Measurements from ENCODE around the gene ARAF. TPM values are rescaled to one million over a fixed set of nuclear protein-coding genes. Genes with fewer than 3 reads are reported as not detected.
A peak's percentile ranks its signal among the peaks of the same experiment; 100 is the strongest.

The ARAF gene
- total RNA-seq, 1 experiment from 2014 or later: 31.1 TPM

GRCh38 chrX:47514533-47515235, 46.3 kb upstream of the ARAF start:
- CTCF ChIA-PET: no interaction called here

GRCh38 chrX:47515941-47516665, 44.9 kb upstream of the ARAF start:
- TF ChIP-seq EZH2 (IDR thresholded peaks at IDR 0.05; ENCODE audit: low read depth): no peak
- no peak for TF ChIP-seq CTCF (conservative IDR thresholded peaks at IDR 0.05)
- Histone ChIP-seq H3K4me1 (replicated peaks; ENCODE audit: insufficient read depth) (peaks cover 6% of the 10 kb centered on the region), H3K27ac (peak overlapping the region; percentile 83), H4K20me1 (ENCODE audit: insufficient read depth) (no peaks in the 10 kb centered on the region), H2AFZ (no peak overlapping the region), H3K36me3 (ENCODE audit: low read depth) (no peaks in the 10 kb centered on the region), H3K9me2 (ENCODE audit: insufficient read depth) (no peaks in the 10 kb centered on the region), H3K4me3 (no peak overlapping the region), H3K79me2 (ENCODE audit: low read depth) (no peaks in the 10 kb centered on the region), H3K4me2 (no peak overlapping the region), H3K27me3 (ENCODE audit: insufficient read depth, low read depth) (no peaks in the 10 kb centered on the region), H3F3A (ENCODE audit: insufficient read depth, low read depth) (no peaks in the 10 kb centered on the region), H3K9me3 (ENCODE audit: insufficient read depth, low read depth) (no peaks in the 10 kb centered on the region)
- no peak for DNase-seq
- ChIA-PET CTCF (no interaction called here), POLR2A (ENCODE audit: unreplicated experiment) (no interaction called here)
- intact Hi-C loops (cut with micrococcal nuclease; ENCODE audit: unreplicated experiment): no loop called here
- no TSS peak for BruUV-seq (replicated peaks)

More at GRCh38 chrX:47514533-47515235, 46.3 kb upstream of the ARAF start:
- Histone ChIP-seq H4K20me1 (ENCODE audit: insufficient read depth) (no peaks in the 10 kb centered on the region), H3K9me3 (ENCODE audit: insufficient read depth, low read depth) (no peaks in the 10 kb centered on the region), H3K4me1 (replicated peaks; ENCODE audit: insufficient read depth) (peaks cover 6% of the 10 kb centered on the region), H3K9me2 (ENCODE audit: insufficient read depth) (no peaks in the 10 kb centered on the region), H3K27ac (peak overlapping the region; percentile 83), H2AFZ (no peak overlapping the region), H3K36me3 (ENCODE audit: low read depth) (no peaks in the 10 kb centered on the region), H3K4me3 (no peak overlapping the region), H3F3A (ENCODE audit: insufficient read depth, low read depth) (no peaks in the 10 kb centered on the region), H3K79me2 (ENCODE audit: low read depth) (no peaks in the 10 kb centered on the region), H3K27me3 (ENCODE audit: insufficient read depth, low read depth) (no peaks in the 10 kb centered on the region), H3K4me2 (peak overlapping the region; percentile 36)
- TF ChIP-seq EZH2 (IDR thresholded peaks at IDR 0.05; ENCODE audit: low read depth) (no peak), CTCF (conservative IDR thresholded peaks at IDR 0.05) (no peak)
- intact Hi-C loops (cut with micrococcal nuclease; ENCODE audit: unreplicated experiment): no loop called here
- POLR2A ChIA-PET (ENCODE audit: unreplicated experiment): no interaction called here
- DNase-seq: peak in 1 of 2 experiments; percentile 65
- BruUV-seq (replicated peaks): no TSS peak

GRCh38 chrX:47518144-47518543, 42.9 kb upstream of the ARAF start:
- POLR2A ChIA-PET (ENCODE audit: unreplicated experiment): no interaction called here
- no peak for TF ChIP-seq EZH2 (IDR thresholded peaks at IDR 0.05; ENCODE audit: low read depth)
- BruUV-seq (replicated peaks): no TSS peak
- Histone ChIP-seq H2AFZ (no peak overlapping the region), H3K4me2 (no peak overlapping the region), H3K27ac (no peak overlapping the region), H4K20me1 (ENCODE audit: insufficient read depth) (no peaks in the 10 kb centered on the region), H3F3A (ENCODE audit: insufficient read depth, low read depth) (no peaks in the 10 kb centered on the region), H3K9me3 (ENCODE audit: insufficient read depth, low read depth) (no peaks in the 10 kb centered on the region), H3K9me2 (ENCODE audit: insufficient read depth) (no peaks in the 10 kb centered on the region), H3K36me3 (ENCODE audit: low read depth) (no peaks in the 10 kb centered on the region), H3K4me1 (replicated peaks; ENCODE audit: insufficient read depth) (peaks cover 6% of the 10 kb centered on the region), H3K79me2 (ENCODE audit: low read depth) (no peaks in the 10 kb centered on the region), H3K27me3 (ENCODE audit: insufficient read depth, low read depth) (no peaks in the 10 kb centered on the region), H3K4me3 (no peak overlapping the region)
- CTCF ChIA-PET: no interaction called here
- intact Hi-C loops (cut with micrococcal nuclease; ENCODE audit: unreplicated experiment): no loop called here
- DNase-seq: no peak
